GM18507 (cell line): ENCODE data around the gene SCGB2A2.

Source experiments
- DNase-seq: peaks from one replicate; pipeline ENCODE4 v3.0.0; 2011; ENCODE audit warnings: low read depth; ENCODE audit not compliant: insufficient read length; ENCODE audit errors: extremely low spot score
- FAIRE-seq: peaks from 2 replicates; lab custom pipeline; 2011; peaks lifted over from hg19 to GRCh38; lab: Jason Lieb, UNC

SCGB2A2 gene

GRCh38 chr11:62269654-62270278 is at the start of gene SCGB2A2:
TSS of gene SCGB2A2 (plus strand) at chr11:62270158. CDS start at chr11:62270217, 59 bp downstream.
- DNase-seq: no peak

GRCh38 chr11:62221498-62221897 is 48.5 kb upstream of the SCGB2A2 start:
- no peak for DNase-seq
- no peak for FAIRE-seq

More at GRCh38 chr11:62269654-62270278, at the start of gene SCGB2A2:
- no peak for FAIRE-seq

DNA sequence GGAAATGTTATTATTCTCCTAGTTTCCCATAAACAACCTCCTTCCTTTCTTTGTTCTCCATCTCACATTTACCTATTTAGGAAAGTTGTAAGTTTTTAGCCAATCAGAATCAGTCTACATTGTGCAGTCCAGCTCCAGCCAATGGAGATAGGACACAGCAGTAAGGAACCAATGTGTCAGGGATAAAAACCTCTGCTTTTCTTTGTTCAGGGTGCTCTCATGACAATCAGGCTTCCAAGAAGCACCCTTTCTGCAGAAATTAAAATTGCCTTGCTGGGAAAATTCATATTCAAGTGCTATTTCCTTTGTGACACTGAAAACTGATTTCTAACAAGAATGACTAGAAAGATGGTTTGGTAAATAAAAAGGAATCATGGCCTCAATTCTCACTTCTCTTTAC is 46.9 kb upstream of the SCGB2A2 start:
- FAIRE-seq: no peak
- no peak for DNase-seq

- FAIRE-seq (no peak), DNase-seq (no peak)
Observed at GRCh38 chr11:62233730-62234129, 36.2 kb upstream of the SCGB2A2 start.

GRCh38 chr11:62236187-62236586 is 33.8 kb upstream of the SCGB2A2 start:
- FAIRE-seq: no peak
- DNase-seq: no peak

DNA sequence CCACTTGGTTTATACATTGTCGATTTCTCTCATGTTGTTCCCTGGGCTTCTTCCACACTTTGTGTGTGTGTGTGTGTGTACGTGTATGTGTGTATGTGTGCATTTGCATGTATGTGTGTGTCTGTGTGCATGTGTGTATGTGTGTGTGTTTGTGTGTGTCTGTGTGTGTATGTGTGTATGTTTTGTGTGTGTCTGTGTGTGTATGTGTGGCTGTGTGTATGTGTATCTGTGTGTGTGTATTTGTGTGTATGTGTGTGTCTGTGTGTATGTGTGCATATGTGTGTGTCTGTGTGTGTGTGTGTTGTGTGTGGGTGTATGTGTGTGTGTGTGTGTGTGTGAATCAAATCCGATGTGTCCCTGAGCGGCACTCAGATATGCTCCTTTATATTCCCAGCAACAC is 32.5 kb upstream of the SCGB2A2 start:
- FAIRE-seq: no peak
- no peak for DNase-seq

DNA sequence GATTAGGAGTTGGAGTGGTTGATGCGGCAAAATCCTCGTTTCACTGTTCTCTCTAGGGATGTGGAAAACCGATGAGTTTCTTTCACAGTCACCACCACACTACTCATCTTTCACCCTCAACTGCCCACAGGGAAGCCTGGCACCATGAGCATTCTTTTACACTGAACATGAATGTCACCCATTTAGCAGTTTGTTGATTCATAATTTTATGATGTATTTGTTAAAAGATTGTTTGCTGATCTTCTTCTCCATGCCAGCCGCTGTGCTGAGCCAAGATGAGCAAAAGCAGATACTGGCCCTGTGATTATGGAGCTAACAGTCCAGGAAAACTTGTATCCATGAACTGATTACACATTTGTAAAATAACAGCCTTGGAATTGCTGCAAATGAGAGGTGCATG is 31.8 kb upstream of the SCGB2A2 start:
- no peak for FAIRE-seq
- DNase-seq: no peak

GRCh38 chr11:62241095-62241494 is 28.9 kb upstream of the SCGB2A2 start:
- DNase-seq (no peak), FAIRE-seq (no peak)

DNA sequence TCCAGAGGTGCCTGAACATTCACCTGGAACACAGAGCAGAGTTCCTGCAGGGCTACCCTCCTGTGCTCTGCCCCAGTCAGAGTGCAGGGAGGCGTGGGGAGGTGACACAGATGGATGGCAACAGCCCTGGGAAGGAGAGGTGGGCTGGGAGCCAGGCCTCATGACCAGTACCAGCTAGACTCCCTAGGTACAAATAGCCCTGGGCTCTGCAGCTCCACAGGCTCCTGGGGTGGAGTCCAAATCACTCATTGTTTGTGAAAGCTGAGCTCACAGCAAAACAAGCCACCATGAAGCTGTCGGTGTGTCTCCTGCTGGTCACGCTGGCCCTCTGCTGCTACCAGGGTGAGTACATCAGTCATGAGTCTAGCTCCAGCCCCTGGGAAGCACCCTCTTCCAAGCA is 27.9 kb upstream of the SCGB2A2 start, which contains the start of gene SCGB1D2:
Gene SCGB1D2 (plus strand): TSS at position 219 of the 400 bp plus-strand sequence. CDS start 69 bp downstream, at position 288.
- FAIRE-seq (no peak), DNase-seq (no peak)

DNA sequence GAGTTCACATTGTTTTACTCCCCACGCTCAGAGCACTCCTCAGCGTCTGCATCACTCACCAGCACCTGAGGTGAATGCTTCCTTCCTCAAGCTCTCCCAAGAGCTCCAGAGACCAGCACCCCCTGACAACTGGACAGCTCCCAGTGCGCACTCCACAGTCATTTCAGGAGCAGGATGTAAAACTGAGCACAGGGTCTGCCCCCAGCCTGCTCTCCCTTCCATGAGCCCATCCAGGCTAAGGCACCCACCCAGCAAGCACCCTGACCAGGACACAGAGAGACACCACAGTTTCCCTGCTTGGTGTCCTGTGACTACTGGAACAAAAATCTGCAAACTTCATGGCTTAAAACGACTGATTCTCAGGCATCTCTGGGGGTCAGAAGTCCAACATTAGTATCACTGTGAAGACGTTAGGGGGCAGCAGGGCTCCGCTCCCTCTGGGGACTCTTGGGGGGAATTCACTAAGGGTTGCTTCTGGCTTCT is 24.6 kb upstream of the SCGB2A2 start:
- DNase-seq: no peak
- FAIRE-seq: no peak

- DNase-seq (no peak), FAIRE-seq (no peak)
Observed at GRCh38 chr11:62251698-62252097, 18.3 kb upstream of the SCGB2A2 start.

DNA sequence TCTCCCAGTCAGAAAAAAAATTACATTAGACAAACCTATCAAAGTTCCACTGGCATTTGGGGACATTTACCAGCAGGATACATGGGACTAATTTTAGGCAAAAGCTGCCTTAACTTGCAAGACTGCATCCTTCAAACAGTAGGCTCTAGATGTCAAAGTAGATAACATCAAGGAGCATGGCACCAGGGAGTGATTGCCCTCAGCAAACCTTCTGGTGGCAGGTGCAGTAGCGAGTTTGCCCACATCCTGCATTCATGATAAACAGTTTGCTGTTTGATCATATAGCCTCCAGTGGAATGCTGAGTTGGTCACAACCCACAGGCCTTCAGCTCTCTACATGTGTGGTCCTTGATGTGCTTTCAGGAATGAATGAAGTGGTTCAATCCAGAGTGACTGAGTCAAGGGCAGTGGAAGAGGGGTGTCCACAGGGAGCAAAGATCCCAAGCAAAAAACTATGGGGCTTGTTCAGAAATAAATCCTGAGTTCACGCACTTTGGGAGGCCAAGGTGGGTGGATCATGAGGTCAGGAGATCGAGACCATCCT is 15.9 kb upstream of the SCGB2A2 start:
- no peak for FAIRE-seq
- DNase-seq: no peak

- FAIRE-seq (no peak), DNase-seq (no peak)
Observed at GRCh38 chr11:62256281-62256680, 13.7 kb upstream of the SCGB2A2 start.

DNA sequence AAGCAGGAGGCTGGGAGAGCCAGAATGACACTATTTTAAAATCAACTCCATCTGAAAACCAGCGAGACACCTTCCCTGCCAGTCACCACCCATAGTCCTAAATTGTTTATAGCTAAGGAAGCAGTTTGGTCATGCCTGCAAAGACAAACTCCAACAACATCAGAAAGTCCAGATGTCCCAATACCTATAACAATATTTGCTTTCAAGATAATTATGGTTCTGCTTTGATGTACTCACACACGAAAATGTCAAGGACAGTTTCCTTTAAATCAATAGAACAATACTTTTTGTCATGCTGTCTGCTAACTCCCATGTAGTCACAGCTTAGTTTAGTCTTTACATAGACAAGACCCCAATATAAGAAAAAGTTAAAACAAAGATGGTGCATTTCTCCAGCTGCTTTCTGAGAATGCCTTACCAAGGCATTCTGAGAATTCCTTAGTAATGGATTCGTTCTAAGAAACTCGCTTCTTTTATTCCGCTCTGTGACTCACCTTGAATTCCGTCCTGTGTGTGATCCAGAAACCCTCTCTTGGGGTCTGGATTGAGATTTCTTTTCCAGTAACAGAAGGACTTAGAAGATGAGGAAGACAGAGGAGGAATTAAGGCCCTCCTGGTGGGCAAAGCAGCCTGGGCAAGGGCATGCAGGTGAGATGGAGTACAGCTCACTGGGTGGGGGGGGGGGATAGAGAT is 9.6 kb upstream of the SCGB2A2 start:
- FAIRE-seq: no peak
- DNase-seq: no peak

DNA sequence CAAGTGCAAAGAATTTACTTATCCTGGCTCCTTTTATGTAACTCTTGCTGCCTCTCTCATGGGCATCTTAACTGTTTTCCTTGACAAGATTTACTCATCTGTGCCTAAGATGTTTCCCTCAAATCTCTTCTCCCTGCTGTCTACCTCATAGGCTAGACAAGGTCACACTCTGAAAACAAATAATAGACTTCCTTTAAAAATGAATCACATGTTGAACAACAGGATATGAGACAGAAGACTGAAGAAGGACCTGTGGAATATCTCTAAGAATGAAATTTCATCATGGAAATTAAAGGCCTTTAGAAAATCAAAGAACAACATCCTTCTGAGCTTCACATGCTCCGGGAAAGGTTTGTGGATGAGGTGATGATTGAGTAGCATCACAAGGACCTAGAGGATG is 6.0 kb upstream of the SCGB2A2 start:
- FAIRE-seq (no peak), DNase-seq (no peak)

GRCh38 chr11:62266558-62266957 is 3.4 kb upstream of the SCGB2A2 start:
- FAIRE-seq (no peak), DNase-seq (no peak)

DNA sequence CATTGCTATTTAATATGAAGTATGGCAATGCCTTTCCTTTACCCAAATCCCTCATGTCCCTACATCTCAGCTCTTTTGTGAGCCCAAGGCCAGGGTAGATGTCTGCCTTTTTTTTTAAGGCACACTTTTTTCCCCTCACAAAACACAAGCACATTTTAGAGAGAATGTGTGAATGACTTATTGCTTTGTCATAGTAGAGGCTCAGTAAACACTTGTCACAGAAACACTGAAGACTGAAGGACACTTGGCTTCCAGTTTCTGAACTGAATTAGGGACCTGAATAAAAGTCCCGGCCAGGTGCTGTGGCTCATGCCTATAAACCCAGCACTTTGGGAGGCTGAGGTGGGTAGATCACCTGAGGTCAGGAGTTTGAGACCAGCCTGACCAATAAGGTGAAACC is 2.9 kb upstream of the SCGB2A2 start:
- FAIRE-seq: no peak
- DNase-seq: no peak

DNA sequence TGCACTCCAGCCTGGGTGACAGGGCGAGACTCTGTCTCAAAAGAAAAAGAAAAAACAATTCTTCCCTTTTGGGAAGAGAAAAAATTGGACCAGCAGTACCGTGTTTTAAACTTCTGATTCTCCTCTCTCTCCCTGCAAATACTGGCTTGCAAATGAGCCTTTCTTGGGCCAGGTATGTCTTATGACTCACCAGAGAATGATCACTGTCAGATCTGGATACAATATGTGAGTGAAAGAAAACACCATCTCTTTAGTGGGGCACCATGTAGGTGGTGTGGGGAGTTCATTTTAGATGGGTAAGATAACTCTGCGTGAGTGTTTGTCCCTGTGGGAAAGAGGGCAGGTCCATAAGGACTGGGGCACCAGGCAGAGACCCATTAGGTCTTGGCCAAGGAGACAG is 2.4 kb upstream of the SCGB2A2 start:
- DNase-seq (no peak), FAIRE-seq (no peak)

DNA sequence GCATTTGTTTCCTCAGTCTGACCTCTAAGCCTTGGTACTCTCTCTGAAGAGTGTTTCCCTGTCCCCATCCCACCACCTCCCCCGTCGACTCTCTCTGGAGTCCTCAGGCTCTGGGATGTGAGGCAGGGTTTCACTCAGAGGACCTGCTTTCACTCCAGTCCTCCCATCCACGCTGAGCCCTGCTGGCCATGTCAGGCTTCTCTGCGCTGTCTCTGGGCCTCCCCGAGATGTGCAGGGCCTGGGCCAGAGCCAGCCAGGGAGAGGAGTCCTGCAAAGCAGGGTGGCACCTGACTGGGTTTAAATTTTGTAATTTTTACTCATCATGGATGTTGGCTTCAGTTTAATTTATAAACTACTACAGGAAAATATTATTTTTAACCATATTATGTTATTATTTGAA is 3.3 kb downstream of the SCGB2A2 start:
- FAIRE-seq (no peak), DNase-seq (no peak)

GRCh38 chr11:62273789-62274275 is 3.9 kb downstream of the SCGB2A2 start:
- DNase-seq: no peak
- FAIRE-seq: no peak

GRCh38 chr11:62280452-62280851 is 10.5 kb downstream of the SCGB2A2 start:
- no peak for DNase-seq
- no peak for FAIRE-seq
